Measurements from ENCODE around the gene F10.
"Not testable (repeated sequence)": the region's sequence is repeated elsewhere in the genome, so short reads cannot be mapped to it uniquely, and the experiment has no call there.

The F10 gene

DNA sequence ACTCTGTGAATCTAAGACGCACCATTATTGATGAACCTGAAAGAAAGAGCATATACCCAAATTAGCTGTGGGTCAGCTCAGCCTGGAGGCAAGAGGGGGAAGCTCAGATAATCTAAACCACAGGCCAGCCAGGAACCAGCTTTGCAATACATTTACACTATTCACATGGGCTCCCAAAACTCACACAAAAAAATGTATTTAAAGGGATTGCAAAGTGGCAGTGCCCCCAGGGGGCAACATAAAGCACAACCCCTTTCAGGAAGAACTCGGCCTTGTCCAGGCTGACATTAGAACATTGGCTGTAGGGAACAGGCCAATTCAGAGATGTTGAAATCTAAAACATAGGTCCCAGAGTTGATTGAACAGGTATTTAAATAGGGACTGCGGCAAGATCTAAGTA lies 32.6 kb downstream of the F10 start:
- no peak for DNase-seq

DNA sequence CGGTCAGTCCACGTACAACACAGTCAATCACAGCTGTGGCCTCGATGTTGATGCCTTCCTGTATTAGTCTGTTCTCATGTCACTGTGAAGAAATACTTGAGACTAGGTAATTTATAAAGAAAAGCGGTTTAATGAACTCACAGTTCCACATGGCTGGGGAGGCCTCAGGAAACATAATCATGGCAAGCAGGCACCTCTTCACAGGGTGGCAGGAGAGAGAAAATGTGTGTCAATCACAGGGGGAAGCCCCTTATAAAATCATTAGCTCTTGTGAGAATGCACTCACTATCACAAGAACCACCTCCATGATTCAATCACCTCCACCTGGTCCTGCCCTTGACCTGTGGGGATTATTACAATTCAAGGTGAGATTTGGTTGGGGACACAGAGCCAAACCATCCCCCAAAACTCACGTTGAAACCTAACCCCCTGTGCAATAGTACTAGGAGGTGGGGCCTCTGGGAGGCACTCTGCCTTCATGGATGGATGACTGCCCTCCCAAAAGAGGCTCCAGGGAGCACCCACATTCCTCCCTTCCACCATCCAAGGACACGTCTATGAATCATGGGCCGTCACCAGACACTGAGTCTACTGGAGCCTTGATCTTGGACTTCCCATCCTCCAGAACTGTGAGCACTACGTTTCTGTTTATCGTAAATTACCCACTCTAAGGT lies 33.5 kb downstream of the F10 start:
- DNase-seq, result no peak

DNA sequence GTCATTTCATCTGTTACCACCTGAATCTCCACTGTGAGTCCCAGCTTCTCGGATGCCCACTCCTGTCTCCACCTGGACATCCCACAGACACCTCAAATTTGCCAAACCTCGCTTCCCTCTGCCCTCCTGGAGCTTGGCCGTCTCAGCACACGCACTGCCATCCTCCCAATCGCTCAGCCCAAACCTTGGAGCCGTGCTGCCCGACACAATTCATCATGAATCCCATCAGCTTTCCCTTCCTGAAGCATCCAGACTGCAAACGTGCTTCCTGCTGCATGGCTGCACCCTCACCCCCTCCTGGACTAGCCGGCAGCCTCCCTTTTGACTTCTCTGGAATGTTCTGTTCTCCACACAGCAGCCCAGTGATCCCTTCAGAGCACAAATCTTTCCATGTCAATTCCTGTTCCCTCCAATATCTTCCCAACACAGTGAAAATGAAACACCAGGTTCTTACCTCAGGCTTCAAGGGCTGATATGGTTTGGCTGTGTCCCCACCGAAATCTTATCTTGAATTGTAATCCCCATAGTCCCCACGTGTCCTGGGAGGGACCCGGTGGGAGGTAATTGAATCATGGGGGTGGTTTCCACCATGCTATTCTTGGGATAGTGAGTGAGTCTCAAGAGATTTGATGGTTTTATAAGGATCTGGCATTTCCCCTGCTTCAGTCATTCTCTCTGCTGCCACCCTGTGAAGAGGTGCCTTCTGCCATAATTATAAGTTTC lies 34.8 kb downstream of the F10 start:
- no peak for DNase-seq

DNA sequence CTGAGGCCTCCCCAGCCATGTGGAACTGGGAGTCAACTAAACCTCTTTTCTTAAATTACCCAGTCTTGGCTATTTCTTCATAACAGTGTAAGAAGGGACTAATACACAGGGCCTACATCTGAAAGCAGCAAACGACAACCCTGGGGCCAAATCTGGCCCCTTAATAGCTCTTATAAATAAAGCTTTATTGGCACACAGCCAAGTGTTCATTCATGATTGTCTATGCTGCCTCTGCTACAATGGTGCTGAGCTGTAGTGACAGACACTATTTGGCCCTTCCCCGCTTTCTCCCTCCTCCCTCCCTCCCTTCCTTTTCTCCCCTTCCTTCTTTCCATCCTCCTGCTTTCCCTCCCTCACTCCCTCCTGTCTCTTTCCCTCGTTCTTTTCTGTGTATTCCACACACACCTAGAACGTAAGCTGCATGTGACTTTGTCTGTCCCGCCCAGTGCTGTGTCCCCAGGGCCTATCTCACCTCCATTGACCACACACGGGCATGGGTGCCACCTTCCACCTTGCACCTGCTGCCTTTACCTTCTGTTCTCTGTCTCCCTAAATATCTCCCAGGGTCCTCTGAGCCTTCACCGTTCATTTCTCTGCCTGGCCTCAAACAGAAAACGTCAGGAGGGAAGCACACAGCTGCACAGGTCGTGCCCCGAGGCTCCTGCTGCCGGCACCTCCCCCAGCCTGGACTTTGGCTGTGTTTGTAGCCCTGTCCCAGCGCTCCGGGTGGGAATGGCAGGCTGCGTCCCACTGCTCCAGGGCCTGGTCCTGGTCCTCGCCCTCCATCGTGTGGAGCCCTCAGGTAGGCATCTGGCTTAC lies 35.5 kb downstream of the F10 start, which contains the start of gene PROZ:
TSS of gene PROZ (plus strand) at position 720 of the 819 bp plus-strand sequence. CDS start at position 733, 13 bp downstream.
- no peak for DNase-seq

DNA sequence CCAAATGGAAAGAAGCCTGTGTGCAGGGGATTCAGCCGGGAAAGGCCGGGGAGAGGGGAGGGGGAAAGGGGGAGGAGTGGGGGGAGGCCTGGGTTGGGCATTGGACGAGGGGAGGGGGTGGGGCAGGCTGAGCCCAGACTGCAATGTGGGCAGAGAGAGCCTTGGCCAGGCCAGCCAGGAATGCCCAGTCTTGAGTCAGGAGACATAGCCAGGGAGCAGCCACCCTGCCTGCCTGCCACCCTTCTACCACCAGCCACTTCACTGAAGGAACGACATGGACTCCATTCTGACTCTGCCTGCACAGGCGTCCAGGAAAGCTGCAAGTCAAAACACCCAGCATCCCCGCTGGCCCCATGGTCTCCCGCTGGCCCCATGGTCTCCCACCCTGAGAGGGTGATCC lies 36.3 kb downstream of the F10 start:
- DNase-seq, result no peak

DNA sequence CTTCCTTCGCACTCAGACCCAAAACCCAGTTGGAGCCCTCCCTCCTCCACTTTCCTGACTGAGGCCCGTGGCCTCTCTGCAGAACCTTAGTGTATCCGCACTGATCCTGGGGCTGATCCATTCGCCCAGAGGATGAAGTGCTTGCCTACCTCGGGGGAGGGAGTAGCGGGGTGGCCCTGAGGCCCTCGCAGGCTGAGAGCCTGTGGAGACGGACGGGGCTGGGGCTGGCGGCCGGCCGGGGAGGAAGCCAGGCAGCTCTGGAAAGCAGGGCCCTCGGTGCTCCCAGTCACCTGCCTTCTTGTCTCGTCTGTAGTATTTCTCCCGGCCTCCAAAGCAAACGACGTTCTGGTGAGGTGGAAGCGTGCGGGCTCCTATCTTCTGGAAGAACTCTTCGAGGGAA lies 37.1 kb downstream of the F10 start:
- no peak for DNase-seq

DNA sequence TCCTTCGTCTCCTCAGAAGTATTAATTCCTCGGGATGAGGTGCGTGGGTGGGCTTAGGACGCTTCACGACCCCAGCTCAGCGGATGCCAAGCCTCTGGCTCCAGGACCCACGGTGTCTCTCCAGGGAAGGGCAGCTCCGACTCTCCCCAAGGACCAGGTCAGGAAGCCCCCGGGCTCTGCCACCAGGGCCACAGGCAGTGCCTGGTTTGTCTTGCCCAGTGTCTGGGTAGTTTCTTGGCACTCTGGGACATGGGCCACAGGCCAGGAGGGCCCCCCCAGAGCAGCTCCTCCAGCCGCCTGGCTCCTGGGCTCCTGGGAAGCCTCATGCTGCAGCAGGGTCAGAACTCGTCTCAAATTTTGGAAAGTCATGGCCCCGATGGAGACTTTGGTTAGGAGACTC lies 38.4 kb downstream of the F10 start:
- no peak for DNase-seq

DNA sequence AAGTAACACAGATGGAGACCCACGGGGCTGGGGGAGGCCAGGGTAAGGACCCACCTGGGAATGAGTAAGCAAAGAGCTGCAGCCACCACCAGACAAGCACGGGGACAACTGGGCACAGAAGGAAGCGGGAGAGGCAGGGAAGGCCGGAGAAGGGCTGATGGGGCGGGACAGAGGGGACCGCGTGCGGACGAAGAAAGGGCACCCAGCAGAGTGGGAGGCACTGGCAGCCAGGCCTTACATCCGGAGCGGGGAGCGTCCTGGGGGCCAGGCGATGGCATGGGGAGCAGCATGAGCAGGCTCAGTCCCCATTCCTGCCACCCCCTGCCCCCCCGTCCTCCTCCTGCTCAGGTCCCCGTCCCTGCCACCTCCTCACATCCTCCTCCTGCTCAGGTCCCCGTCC lies 38.8 kb downstream of the F10 start:
- DNase-seq, result no peak

DNA sequence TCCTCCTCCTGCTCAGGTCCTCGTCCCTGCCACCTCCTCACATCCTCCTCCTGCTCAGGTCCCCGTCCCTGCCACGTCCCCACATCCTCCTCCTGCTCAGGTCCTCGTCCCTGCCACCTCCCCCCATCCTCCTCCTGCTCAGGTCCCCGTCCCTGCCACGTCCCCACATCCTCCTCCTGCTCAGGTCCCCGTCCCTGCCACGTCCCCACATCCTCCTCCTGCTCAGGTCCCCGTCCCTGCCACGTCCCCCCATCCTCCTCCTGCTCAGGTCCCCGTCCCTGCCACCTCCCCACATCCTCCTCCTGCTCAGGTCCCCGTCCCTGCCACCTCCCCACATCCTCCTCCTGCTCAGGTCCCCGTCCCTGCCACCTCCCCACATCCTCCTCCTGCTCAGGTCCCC lies 39.4 kb downstream of the F10 start:
- not testable (repeated sequence) for DNase-seq

DNA sequence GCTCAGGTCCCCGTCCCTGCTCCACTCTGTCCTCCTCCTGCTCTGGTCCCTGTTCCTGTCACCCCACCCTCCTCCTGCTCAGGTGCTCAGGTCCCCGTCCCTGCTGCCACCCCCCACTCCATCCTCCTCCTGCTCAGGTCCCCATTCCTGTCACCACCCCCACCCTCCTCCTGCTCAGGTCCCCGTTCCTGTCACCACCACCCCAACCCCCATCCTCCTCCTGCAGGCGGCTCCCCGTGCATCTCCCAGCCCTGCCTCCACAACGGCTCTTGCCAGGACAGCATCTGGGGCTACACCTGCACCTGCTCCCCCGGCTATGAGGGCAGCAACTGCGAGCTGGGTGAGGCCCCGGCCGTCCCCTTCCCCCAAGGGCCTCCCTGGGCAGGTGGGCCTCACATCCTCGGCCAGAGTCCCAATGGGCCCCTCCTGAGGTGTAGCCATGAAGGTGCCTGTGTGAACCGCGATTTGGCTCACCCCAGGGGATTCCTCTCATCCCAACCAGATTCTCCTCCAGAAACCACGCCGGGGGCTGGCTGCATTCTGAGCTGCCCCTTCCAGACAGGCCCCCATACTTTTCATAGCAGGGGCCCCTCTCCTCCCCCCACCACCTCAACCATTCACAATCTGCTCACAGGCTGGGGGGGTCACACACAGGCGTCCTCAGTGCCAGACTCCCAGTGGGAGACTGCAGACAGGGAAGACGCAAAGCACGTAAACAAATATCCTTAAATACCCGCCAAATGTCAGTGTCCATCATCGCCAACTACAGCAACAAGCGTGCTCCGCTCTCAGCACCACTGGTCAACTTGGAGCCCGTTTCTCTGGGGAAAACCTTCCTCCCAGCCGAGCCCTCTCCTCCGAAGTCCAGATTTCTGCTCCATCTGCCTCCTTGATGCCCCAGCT lies 40.4 kb downstream of the F10 start:
- DNase-seq, result no peak

DNA sequence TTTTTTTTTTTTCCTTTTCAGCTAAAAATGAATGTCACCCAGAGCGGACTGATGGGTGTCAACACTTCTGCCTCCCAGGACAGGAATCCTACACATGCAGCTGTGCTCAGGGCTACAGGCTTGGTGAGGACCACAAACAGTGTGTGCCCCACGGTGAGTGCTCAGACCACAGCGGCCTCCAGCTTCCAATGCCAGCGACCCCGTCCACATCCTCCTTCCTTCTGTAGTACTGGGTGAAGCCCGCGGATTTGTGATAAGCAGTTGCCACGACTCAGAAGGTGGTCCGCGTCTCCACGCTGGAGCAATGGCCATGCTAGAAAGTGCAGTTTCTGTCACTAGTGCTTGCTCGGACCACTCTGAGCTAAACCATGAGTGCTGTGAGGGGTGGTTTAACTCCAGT lies 41.9 kb downstream of the F10 start:
- no peak for DNase-seq

DNA sequence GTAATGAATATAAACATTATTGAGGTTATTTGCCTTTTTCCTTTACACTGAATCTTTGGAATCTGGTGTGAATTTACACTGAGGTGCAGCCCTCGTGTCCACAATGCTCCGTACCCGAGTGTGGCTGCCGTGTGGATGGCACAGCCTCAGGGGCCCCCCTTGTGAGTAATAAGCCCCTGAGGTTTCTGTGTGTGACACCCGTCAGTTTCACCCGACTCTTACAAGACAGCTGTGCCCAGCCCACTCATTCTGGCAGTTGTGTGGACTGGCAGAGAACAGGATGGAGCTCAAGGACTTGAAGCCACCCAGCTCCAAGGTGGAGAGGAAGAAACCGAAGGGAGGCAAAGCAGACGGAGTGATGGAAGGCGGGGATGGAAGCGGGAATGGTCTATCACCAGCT lies 43.7 kb downstream of the F10 start:
- DNase-seq, result no peak

DNA sequence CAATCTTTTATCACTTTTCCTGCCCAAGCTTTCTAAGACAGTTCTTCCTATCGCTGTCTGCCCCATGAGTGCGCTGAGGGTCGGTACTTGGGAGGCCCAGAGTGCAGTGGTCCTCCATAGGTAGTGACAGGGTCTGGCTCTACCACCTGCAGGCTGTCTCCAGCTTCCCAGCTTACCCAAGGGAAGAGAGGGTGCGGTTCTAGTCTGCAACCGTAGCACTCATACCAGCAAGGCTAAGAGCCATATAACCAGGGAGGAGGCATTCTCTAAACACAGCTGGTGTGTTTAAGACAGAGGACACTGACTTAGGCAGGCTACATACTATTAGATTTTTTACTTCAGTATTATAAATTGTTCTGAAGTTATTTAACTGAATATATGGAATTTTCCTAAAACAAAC lies 44.1 kb downstream of the F10 start:
- no peak for DNase-seq

DNA sequence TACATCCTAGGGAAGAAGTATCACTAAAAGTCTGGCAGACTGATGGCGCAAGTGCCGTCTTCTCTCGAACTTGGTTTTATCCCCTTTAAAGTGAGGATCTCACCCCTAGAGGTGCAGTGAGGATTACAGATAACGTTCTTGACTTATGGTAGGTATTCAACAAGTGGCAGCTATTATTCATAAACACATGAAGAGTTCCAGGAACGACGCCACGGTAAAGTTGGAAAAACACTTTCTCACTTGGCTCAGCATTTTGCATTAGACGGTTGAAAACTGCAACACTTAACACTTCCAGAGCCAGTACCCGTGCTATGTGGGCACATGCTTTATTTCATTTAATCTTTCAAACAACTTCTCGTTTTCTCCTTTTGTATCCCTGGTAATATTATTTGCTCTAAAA lies 44.6 kb downstream of the F10 start:
- DNase-seq, result no peak

DNA sequence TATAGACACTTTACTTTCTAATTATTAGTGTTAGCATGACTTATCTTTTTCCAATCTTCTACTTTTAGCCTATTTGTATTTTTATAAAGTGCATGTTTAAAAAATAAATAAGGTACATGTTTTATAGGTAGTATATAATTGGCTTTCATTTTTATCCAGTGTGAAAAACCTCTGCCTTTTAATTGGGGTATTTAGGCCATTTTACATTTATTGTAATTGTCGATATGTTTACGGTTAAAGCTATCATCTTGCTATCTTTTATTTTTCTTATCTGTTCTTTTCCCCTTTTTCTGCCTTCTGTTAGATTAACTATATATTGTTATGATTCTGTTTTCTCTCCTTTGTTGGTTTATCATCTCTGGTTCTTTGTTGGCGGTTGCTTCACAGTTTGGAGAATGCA lies 45.0 kb downstream of the F10 start:
- no peak for DNase-seq

DNA sequence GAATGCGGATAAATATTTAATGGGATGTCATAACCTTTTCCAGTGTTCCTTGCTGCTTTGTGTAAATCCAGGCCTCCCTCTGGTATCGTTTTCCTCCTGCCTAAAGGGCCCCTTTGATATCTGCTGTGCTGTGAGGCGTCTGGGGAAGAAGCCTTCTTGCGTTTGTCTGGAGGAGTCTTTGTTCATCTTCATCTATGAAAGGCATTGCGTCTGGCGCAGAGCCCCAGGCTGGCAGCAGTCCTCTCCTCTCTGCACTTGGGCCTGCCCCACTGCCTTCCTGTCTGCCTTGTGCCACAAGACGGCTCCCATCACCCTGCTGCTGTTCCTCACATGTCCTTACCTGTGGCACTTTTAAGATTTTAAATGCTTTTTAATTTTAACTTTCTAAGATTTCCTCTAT lies 45.6 kb downstream of the F10 start:
- no peak for DNase-seq

DNA sequence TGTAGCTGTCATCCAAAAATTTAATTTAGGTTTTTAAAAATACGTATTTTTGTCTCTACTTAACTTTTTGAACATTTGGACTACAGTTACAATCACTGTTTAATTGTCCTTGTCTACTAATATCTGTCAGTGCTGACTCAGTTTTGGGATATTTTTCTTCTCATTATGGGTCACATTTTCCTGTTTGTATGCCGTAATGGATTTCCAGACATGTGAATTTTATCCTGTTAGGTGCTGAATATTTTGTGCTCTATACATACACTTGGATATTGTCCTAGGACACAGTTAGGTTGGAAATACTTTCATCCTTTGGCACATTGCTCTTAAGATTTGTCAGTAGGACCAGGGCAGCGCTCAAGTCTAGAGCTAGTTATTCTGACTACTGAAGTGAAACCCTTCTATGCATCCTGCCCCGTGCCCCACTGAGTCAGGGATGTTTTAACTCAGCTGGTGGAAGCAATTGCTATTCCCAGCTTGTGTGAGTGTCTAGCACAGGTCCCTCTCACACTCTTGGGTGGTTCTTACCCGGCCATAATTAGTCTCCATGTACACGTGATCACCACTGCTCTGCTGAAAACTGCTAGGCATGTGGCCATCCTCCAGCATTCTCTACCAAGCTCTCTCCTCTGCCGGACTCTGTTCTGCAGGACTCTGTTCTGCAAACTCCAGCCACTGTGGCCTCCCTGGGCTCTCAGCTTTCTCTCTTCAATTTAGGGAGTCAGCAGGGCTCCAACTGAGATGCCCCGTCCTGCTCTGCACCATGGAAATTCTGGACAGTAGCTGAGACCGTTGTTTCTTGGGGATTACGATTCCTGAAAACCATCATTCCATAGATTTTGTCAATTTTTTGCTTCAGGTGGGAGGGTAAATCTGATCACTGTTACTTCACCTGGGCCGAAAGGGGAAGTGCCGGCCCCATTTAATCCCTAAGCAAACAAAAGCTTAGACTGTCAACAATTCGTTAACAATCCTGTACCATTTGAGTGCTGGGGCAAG lies 47.0 kb downstream of the F10 start:
- DNase-seq, result no peak

DNA sequence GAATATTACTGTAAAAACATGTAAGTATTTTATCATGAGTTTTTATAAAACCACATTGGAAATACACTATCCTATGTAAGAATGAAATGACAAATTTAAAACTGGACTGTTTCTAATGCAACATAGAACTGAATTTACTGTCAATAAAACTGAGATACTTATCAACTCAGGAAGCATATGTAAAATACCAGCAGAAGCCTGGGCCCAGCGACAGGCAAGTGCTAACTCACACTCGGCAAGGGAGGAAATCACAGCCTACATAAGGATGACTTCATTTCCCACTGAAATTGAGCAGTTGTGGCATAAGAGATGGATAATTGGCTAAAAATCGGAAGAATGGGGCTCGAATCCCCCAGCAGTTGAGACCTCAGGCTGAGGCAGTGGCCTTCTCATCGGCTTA lies 47.9 kb downstream of the F10 start:
- no peak for DNase-seq

DNA sequence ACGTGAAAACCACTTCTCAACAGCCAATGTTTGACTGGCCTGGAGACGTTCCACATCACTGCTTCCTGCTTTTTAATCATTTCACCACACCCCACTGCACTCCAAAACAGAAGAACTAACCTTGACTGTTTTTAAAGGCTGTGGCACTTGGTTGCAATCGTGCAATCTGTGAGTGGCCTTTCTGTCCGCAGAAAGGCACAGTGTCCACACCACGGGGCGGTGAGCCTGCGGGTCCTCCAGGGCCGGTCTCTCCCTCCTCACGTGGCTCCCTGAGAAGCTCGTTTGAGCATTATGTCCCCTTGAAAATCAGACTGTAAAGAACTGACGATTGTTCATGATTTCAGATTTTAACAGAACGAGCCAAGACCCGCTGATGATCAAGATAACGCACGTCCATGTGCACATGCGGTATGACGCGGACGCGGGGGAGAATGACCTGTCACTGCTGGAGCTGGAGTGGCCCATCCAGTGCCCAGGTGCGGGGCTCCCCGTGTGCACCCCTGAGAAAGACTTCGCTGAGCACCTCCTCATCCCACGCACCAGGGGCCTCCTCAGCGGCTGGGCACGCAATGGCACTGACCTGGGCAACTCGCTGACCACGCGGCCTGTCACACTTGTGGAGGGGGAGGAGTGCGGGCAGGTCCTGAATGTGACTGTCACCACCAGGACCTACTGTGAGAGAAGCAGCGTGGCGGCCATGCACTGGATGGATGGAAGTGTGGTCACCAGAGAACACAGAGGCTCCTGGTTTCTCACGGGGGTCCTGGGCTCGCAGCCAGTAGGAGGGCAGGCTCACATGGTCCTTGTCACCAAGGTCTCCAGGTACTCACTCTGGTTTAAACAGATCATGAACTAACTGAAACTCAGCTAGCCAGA lies 48.9 kb downstream of the F10 start:
- no peak for DNase-seq

DNA sequence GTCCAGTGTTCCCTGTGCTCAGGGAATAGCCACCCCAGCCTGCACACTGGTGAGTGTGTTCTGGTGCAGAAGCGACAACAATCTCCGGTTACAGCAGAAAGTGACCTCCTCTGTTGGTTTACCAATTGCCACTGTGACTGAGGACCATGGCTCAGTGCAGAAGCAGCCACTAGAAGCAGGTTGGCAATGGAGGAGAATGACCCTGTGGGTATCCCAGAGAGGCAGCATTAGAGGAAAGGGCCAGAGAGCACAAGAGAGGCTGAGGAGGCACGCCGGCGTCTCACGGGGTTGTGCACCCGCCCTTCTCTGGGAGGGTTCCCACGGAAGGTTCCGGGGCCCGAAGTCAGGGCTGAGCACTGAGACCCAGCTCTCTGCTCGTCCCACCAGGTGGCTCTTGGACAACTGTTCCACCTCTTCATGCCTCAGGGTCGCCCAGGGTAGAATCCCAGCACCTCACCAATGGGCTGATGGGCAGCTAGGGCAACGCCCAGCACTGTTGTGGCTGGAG lies 49.9 kb downstream of the F10 start:
- DNase-seq, result no peak

Measured in activated naive CD4-positive, alpha-beta T cell treated with Interleukin-2 at 50 U/mL for 16 hours (primary cell).